Lower leg skin (tissue), 3 donors: Measurements from ENCODE around the gene SHC3.

Experiments
- POLR2A ChIP-seq, 2 donors: fragments of 450-650 bp; IDR thresholded peaks; one replicate each; pipeline ENCODE4 v1.6.1; 2016 to 2017; ENCODE audit warnings: antibody characterized with exemption in 2 of 2, mild to moderate bottlenecking in 1 of 2, moderate library complexity in 1 of 2
- TF ChIP-seq, protein P1 (sequence below), 3 donors: fragments of 450-650 bp; IDR thresholded peaks; one replicate each; pipeline ENCODE4 v1.5.1; 2016; ENCODE audit warnings: antibody characterized with exemption in 3 of 3, mild to moderate bottlenecking in 3 of 3, moderate library complexity in 2 of 3

- TF ChIP-seq, protein P1, sequence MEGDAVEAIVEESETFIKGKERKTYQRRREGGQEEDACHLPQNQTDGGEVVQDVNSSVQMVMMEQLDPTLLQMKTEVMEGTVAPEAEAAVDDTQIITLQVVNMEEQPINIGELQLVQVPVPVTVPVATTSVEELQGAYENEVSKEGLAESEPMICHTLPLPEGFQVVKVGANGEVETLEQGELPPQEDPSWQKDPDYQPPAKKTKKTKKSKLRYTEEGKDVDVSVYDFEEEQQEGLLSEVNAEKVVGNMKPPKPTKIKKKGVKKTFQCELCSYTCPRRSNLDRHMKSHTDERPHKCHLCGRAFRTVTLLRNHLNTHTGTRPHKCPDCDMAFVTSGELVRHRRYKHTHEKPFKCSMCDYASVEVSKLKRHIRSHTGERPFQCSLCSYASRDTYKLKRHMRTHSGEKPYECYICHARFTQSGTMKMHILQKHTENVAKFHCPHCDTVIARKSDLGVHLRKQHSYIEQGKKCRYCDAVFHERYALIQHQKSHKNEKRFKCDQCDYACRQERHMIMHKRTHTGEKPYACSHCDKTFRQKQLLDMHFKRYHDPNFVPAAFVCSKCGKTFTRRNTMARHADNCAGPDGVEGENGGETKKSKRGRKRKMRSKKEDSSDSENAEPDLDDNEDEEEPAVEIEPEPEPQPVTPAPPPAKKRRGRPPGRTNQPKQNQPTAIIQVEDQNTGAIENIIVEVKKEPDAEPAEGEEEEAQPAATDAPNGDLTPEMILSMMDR (IDR thresholded peaks at IDR 0.05), result no peak
- no peak for TF ChIP-seq POLR2A (IDR thresholded peaks at IDR 0.05)
Measured at GRCh38 chr9:88968799-88969198, 209.8 kb downstream of the SHC3 start.
